Testis (tissue), 3 donors: ENCODE measurements around the gene MYH15. TPM values are rescaled to one million over a fixed set of nuclear protein-coding genes. Genes with fewer than 3 reads are reported as not detected.

Experiments used
- DNase-seq: peaks from one replicate; pipeline ENCODE4 v3.0.0-alpha.2; 2019
- H3K27ac ChIP-seq, 2 donors: fragments of 200-600 bp; sonication (generic); one replicate each; pipeline ENCODE4 v1.5.1; 2019
- H3K27me3 ChIP-seq: fragments of 200-600 bp; sonication (generic); one replicate; pipeline ENCODE4 v1.5.1; 2019
- H3K36me3 ChIP-seq: fragments of 200-600 bp; sonication (generic); one replicate; pipeline ENCODE4 v1.5.1; 2017; ENCODE audit warnings: low read depth; ENCODE audit errors: missing control alignments
- H3K4me1 ChIP-seq: fragments of 200-600 bp; sonication (generic); one replicate; pipeline ENCODE4 v1.5.1; 2019
- H3K4me3 ChIP-seq, 2 donors: fragments of 200-600 bp; sonication (generic); one replicate each; pipeline ENCODE4 v1.5.1; 2017 to 2019
- H3K9me3 ChIP-seq: fragments of 200-600 bp; sonication (generic); one replicate; pipeline ENCODE4 v1.5.1; 2017
- CTCF ChIP-seq, 3 experiments: fragments of 450-650 bp in 2 of 3; fragments of 200-600 bp in 1 of 3; sonication (generic) in 1 of 3; IDR thresholded peaks; one replicate each; pipeline ENCODE4 v1.5.1; 2016 to 2019; ENCODE audit warnings: antibody characterized with exemption in 3 of 3, mild to moderate bottlenecking in 2 of 3, moderate library complexity in 1 of 3
- POLR2A ChIP-seq: fragments of 450-650 bp; IDR thresholded peaks from one replicate; pipeline ENCODE4 v1.6.1; 2017; ENCODE audit warnings: antibody characterized with exemption, mild to moderate bottlenecking, moderate library complexity
- WGBS, 2 donors: methylation state at CpG; one replicate each; pipeline ENCODE4 v1.1.5; 2018; 5-methylcytosine and 5-hydroxymethylcytosine counted together
- intact Hi-C: fragments of 100-400 bp; cut with DNase I; formaldehyde crosslinking; loops from one replicate; pipeline ENCODE4 v1.15.1; 2023; ENCODE audit warnings: low total_unique reads
- polyA plus RNA-seq: library from polyadenylated mRNA; stranded (reverse); fragments of 350-450 nt; fragmentation: Illumina TruSeq; extraction: RNeasy Lipid Tissue Mini Kit (QIAGEN cat#74804); gene quantifications from one replicate; pipeline ENCODE4 v1.2.3, GENCODE V29; 2014; ENCODE audit warnings: low read depth, low replicate concordance; ENCODE audit not compliant: insufficient read depth
- total RNA-seq, 2 donors: library from RNA; depleted of rRNA; stranded (reverse); fragments of >200 nt; gene quantifications; one replicate each; pipeline ENCODE4 v1.2.3, GENCODE V29; 2016

The MYH15 gene
- total and polyA plus RNA-seq, 3 donors from 2014 or later, result 0.91 to 2.2 (median 1.8) TPM

GRCh38 chr3:108408883-108409799 is 101.3 kb downstream of the MYH15 start:
- intact Hi-C loops, result no loop called here
- no peak overlapping the region for H3K27ac ChIP-seq
- 94 to 95% methylated on average over 7 of the region's 7 CpGs for WGBS, 2 donors
- H3K4me1 ChIP-seq, result peaks cover 5% of the 10 kb centered on the region
- TF ChIP-seq POLR2A, result no peak
- no peak for TF ChIP-seq CTCF (IDR thresholded peaks at IDR 0.05)
- no peak for DNase-seq
- H3K36me3 ChIP-seq, result no peaks in the 10 kb centered on the region
- H3K4me3 ChIP-seq, result no peak overlapping the region
- H3K9me3 ChIP-seq, result no peaks in the 10 kb centered on the region
- no peaks in the 10 kb centered on the region for H3K27me3 ChIP-seq

GRCh38 chr3:108407886-108408285 is 102.5 kb downstream of the MYH15 start:
- intact Hi-C loops, result no loop called here
- Histone ChIP-seq H3K4me3 (no peak overlapping the region), H3K4me1 (peaks cover 5% of the 10 kb centered on the region), H3K27ac (no peak overlapping the region), H3K27me3 (no peaks in the 10 kb centered on the region), H3K36me3 (no peaks in the 10 kb centered on the region), H3K9me3 (no peaks in the 10 kb centered on the region)
- WGBS, 2 donors, result 75 to 85% methylated on average over 3 of the region's 3 CpGs
- no peak for DNase-seq
- TF ChIP-seq CTCF (IDR thresholded peaks at IDR 0.05) (no peak), POLR2A (no peak)

GRCh38 chr3:108406661-108407206 is 103.7 kb downstream of the MYH15 start:
- no peaks in the 10 kb centered on the region for H3K27me3 ChIP-seq
- 48 to 76% methylated on average over 7 of the region's 7 CpGs for WGBS, 2 donors
- H3K27ac ChIP-seq, result no peak overlapping the region
- peaks cover 5% of the 10 kb centered on the region for H3K4me1 ChIP-seq
- no peaks in the 10 kb centered on the region for H3K9me3 ChIP-seq
- no peaks in the 10 kb centered on the region for H3K36me3 ChIP-seq
- intact Hi-C loops, result no loop called here
- DNase-seq, result peak; percentile 50
- TF ChIP-seq POLR2A (no peak), CTCF (IDR thresholded peaks at IDR 0.05) (peak; percentile 47 to 64 (median 62))
- H3K4me3 ChIP-seq, result no peak overlapping the region

- 81 to 87% methylated on average over 3 of the region's 3 CpGs for WGBS, 2 donors
- H3K27me3 ChIP-seq, result no peaks in the 10 kb centered on the region
- intact Hi-C loops, result no loop called here
These were observed 104.2 kb downstream of the MYH15 start for GRCh38 chr3:108406063-108406660.

More at GRCh38 chr3:108406063-108406660, 104.2 kb downstream of the MYH15 start:
- no peak overlapping the region for H3K27ac ChIP-seq
- no peak overlapping the region for H3K4me3 ChIP-seq
- no peak for TF ChIP-seq CTCF (IDR thresholded peaks at IDR 0.05)
- no peak for TF ChIP-seq POLR2A
- no peaks in the 10 kb centered on the region for H3K9me3 ChIP-seq
- peaks cover 5% of the 10 kb centered on the region for H3K4me1 ChIP-seq
- no peak for DNase-seq
- no peaks in the 10 kb centered on the region for H3K36me3 ChIP-seq
